GM23248 (cell line): ENCODE data around the gene YDJC.

ENCODE experiments used
- EZH2 ChIP-seq: fragments of 200-600 bp; sonication (generic); IDR thresholded peaks from 2 replicates; pipeline ENCODE4 v1.6.1; 2018; ENCODE audit warnings: antibody characterized with exemption, mild to moderate bottlenecking; ENCODE audit not compliant: insufficient read depth, poor library complexity, severe bottlenecking
- EZH2phosphoT487 ChIP-seq: fragments of 200-600 bp; sonication (generic); IDR thresholded peaks from 2 replicates; pipeline ENCODE4 v1.6.1; 2018; ENCODE audit warnings: antibody characterized with exemption, moderate library complexity, mild to moderate bottlenecking, low read depth; ENCODE audit not compliant: insufficient read depth

DNA sequence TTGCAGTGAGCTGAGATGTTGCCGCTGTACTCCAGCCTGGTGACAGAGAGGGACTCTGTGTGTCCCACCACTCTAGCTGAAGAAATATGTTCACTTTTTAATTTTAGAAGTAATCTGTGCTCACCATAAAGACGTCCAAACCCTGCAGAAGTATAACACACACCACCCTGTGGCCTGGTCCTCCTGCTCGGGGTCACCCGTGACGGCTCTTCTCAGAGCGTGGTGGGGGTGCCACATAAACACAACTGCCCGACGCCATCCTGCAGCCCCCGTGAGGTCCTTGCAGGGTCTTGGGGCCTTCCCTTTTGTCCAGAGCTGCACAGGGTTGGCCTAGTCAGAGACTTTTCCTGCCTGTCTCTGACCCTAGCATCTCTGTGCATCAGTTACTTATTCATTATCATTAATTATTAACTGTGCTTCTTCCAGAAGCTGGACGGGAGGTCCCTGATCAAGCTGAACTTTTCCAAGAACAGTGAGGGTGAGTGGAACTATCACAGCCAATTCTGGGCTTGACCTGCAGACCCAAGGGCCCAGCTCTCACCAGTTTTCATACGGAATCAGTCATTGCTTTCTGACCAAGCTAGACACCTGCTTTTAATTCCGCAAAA, 44.9 kb upstream of the YDJC start:
- TF ChIP-seq EZH2 = no peak
- no peak for TF ChIP-seq EZH2phosphoT487
